Measurements from ENCODE around the gene LAMTOR5. TPM values are rescaled to one million over a fixed set of nuclear protein-coding genes. Genes with fewer than 3 reads are reported as not detected.
A peak's percentile ranks its signal among the peaks of the same experiment; 100 is the strongest.

LAMTOR5 gene
- total and polyA plus RNA-seq, 2 experiments from 2014 or later = 45.4 to 168 TPM

GRCh38 chr1:110426854-110427253, 19.4 kb upstream of the LAMTOR5 start:
- Histone ChIP-seq H3K79me2 (no peaks in the 10 kb centered on the region), H3K9me2 (replicated peaks; ENCODE audit: insufficient read depth) (no peaks in the 10 kb centered on the region), H3K27ac (no peak overlapping the region), H3K9me3 (ENCODE audit: low read depth) (no peaks in the 10 kb centered on the region), H3K4me1 (ENCODE audit: insufficient read depth) (no peaks in the 10 kb centered on the region), H3K36me3 (replicated peaks; ENCODE audit: insufficient read depth, low read depth) (no peaks in the 10 kb centered on the region), H2AFZ (no peak overlapping the region), H3K4me2 (no peak overlapping the region), H3K27me3 (no peaks in the 10 kb centered on the region), H4K20me1 (ENCODE audit: insufficient read depth, poor library complexity, severe bottlenecking) (no peaks in the 10 kb centered on the region), H3K4me3 (no peak overlapping the region)
- TF ChIP-seq EZH2phosphoT487 (IDR thresholded peaks at IDR 0.05; ENCODE audit: low read depth, severe bottlenecking, unreplicated experiment) (no peak), CTCF (IDR thresholded peaks at IDR 0.05; ENCODE audit: poor library complexity) (no peak), EZH2 (IDR thresholded peaks at IDR 0.05; ENCODE audit: borderline replicate concordance) (no peak)
- DNase-seq (ENCODE audit: low spot score) = no peak
- WGBS (ENCODE audit: low lambda C conversion rate, missing lambda C conversion rate) = 78% methylated on average over 4 of the region's 4 CpGs

- H3K79me2 ChIP-seq = no peaks in the 10 kb centered on the region
- WGBS (ENCODE audit: low lambda C conversion rate, missing lambda C conversion rate) = 82% methylated on average over 9 of the region's 9 CpGs
- H3K27me3 ChIP-seq = no peaks in the 10 kb centered on the region
- H2AFZ ChIP-seq = no peak overlapping the region
- no peak overlapping the region for H3K4me3 ChIP-seq
- no peak for TF ChIP-seq EZH2 (IDR thresholded peaks at IDR 0.05; ENCODE audit: borderline replicate concordance)
- TF ChIP-seq CTCF (IDR thresholded peaks at IDR 0.05; ENCODE audit: poor library complexity) = no peak
- no peak for TF ChIP-seq EZH2phosphoT487 (IDR thresholded peaks at IDR 0.05; ENCODE audit: low read depth, severe bottlenecking, unreplicated experiment)
- no peaks in the 10 kb centered on the region for H3K9me2 ChIP-seq (replicated peaks; ENCODE audit: insufficient read depth)
- no peak for DNase-seq (ENCODE audit: low spot score)
- H3K9me3 ChIP-seq (ENCODE audit: low read depth) = no peaks in the 10 kb centered on the region
- H3K4me2 ChIP-seq = no peak overlapping the region
- H3K4me1 ChIP-seq (ENCODE audit: insufficient read depth) = no peaks in the 10 kb centered on the region
- no peaks in the 10 kb centered on the region for H3K36me3 ChIP-seq (replicated peaks; ENCODE audit: insufficient read depth, low read depth)
- H4K20me1 ChIP-seq (ENCODE audit: insufficient read depth, poor library complexity, severe bottlenecking) = no peaks in the 10 kb centered on the region
- peak overlapping the region; percentile 63 for H3K27ac ChIP-seq
These were observed 18.2 kb upstream of the LAMTOR5 start for GRCh38 chr1:110425612-110426152.

GRCh38 chr1:110424699-110425611, 17.5 kb upstream of the LAMTOR5 start:
- H3K36me3 ChIP-seq (replicated peaks; ENCODE audit: insufficient read depth, low read depth) = no peaks in the 10 kb centered on the region
- H2AFZ ChIP-seq = no peak overlapping the region
- no peak for DNase-seq (ENCODE audit: low spot score)
- TF ChIP-seq EZH2 (IDR thresholded peaks at IDR 0.05; ENCODE audit: borderline replicate concordance) = no peak
- TF ChIP-seq EZH2phosphoT487 (IDR thresholded peaks at IDR 0.05; ENCODE audit: low read depth, severe bottlenecking, unreplicated experiment) = no peak
- no peak for TF ChIP-seq CTCF (IDR thresholded peaks at IDR 0.05; ENCODE audit: poor library complexity)
- H3K27ac ChIP-seq = peak overlapping the region; percentile 63
- H4K20me1 ChIP-seq (ENCODE audit: insufficient read depth, poor library complexity, severe bottlenecking) = no peaks in the 10 kb centered on the region
- no peak overlapping the region for H3K4me2 ChIP-seq
- H3K4me1 ChIP-seq (ENCODE audit: insufficient read depth) = no peaks in the 10 kb centered on the region
- H3K4me3 ChIP-seq = no peak overlapping the region
- 73% methylated on average over 9 of the region's 9 CpGs for WGBS (ENCODE audit: low lambda C conversion rate, missing lambda C conversion rate)
- no peaks in the 10 kb centered on the region for H3K9me2 ChIP-seq (replicated peaks; ENCODE audit: insufficient read depth)
- no peaks in the 10 kb centered on the region for H3K79me2 ChIP-seq
- H3K9me3 ChIP-seq (ENCODE audit: low read depth) = no peaks in the 10 kb centered on the region
- no peaks in the 10 kb centered on the region for H3K27me3 ChIP-seq

All from hepatocyte (in vitro differentiated cells).